Neural cell (in vitro differentiated cells): ENCODE data around the gene ST14.

Experiments used
- EP300 ChIP-seq: fragments of 450-650 bp; conservative IDR thresholded peaks from 2 replicates; pipeline ENCODE4 v1.6.1; 2014; ENCODE audit warnings: antibody characterized with exemption, mild to moderate bottlenecking, moderate library complexity; ENCODE audit not compliant: poor library complexity, severe bottlenecking
- EZH2 ChIP-seq: fragments of 200-600, 300-800 bp; shearing (Covaris generic), sonication (generic); IDR thresholded peaks from 2 replicates; pipeline ENCODE4 v1.6.1; 2014; ENCODE audit warnings: antibody characterized with exemption, low read length, borderline replicate concordance, mild to moderate bottlenecking; ENCODE audit not compliant: insufficient read depth, poor library complexity, severe bottlenecking
- RAD21 ChIP-seq: fragments of 450-650 bp; conservative IDR thresholded peaks from 2 replicates; pipeline ENCODE4 v1.6.1; 2014; ENCODE audit warnings: antibody characterized with exemption, mild to moderate bottlenecking, moderate library complexity
- TAF1 ChIP-seq: IDR thresholded peaks from 2 replicates; pipeline ENCODE4 v1.6.1; 2012; ENCODE audit warnings: low read depth
- TF ChIP-seq, protein P1 (sequence below): fragments of 450-650 bp; IDR thresholded peaks from 2 replicates; pipeline ENCODE4 v1.5.1; 2014; ENCODE audit warnings: antibody characterized with exemption, mild to moderate bottlenecking, moderate library complexity; ENCODE audit not compliant: poor library complexity, severe bottlenecking

DNA sequence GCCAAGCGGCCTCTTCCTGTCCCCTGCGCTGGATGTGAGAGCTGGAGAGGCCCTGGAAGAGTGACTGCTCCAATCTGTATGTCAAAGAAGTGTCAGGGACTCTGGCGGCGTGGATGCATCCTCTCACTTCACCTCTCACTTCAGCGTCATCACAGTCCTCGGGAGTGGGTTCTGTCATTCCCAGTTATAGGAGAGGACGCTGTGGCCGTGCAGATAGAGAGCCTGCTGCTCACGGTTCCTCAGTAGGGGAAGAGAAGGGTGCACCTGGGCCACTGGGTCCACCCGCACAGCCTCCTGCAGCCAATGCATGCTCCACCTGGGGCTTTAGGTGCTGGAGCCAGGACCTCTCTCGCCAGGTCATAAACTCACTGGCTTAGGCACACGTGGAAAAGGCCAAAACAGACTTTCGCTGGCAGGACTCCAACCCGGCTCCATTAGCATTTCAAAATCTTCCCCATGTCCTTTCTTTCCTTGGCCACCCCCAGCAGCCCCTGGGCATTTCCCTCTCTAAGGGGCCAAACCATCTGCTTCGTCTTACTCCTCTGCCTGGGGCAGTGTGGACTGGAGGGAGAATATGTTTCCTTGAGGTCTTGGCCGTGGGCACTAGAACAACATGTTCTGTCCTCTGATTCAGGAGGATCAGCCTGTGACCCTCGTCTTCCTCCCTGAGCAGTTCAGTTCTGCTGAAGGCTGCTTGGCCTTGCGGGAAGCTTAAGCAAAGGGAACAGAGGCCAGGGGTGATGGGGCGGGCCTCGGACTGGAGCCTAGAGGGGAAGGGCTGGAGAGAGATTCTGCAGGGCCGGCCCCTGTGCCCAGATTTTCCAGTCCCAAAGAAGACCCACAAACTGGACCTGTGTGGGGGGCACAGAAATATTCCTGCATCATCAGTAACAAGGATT, 57.8 kb downstream of the ST14 start:
- TF ChIP-seq, protein P1, sequence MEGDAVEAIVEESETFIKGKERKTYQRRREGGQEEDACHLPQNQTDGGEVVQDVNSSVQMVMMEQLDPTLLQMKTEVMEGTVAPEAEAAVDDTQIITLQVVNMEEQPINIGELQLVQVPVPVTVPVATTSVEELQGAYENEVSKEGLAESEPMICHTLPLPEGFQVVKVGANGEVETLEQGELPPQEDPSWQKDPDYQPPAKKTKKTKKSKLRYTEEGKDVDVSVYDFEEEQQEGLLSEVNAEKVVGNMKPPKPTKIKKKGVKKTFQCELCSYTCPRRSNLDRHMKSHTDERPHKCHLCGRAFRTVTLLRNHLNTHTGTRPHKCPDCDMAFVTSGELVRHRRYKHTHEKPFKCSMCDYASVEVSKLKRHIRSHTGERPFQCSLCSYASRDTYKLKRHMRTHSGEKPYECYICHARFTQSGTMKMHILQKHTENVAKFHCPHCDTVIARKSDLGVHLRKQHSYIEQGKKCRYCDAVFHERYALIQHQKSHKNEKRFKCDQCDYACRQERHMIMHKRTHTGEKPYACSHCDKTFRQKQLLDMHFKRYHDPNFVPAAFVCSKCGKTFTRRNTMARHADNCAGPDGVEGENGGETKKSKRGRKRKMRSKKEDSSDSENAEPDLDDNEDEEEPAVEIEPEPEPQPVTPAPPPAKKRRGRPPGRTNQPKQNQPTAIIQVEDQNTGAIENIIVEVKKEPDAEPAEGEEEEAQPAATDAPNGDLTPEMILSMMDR, result no peak
- TF ChIP-seq TAF1 (no peak), EP300 (no peak), EZH2 (no peak), RAD21 (no peak)
